ENCODE data around the gene MAVS.

Gene MAVS

GRCh38 chr20:3846740-3847428 is at the start of gene MAVS:
TSS of gene MAVS (plus strand) at chr20:3846834. CDS start at chr20:3854625, 7,791 bp downstream.
- DNase-seq (ENCODE audit: low read depth in 3 of 3, low spot score in 1 of 3) = peak; percentile 56 to 80 (median 70)

GRCh38 chr20:3797226-3797545 is 49.4 kb upstream of the MAVS start:
- no peak for DNase-seq (ENCODE audit: low read depth in 3 of 3, low spot score in 1 of 3)

- no peak for DNase-seq (ENCODE audit: low read depth in 3 of 3, low spot score in 1 of 3)
Measured at GRCh38 chr20:3797592-3798372, 48.9 kb upstream of the MAVS start.

- no peak for DNase-seq (ENCODE audit: low read depth in 3 of 3, low spot score in 1 of 3)
Measured at GRCh38 chr20:3798373-3798768, 48.3 kb upstream of the MAVS start.

- no peak for DNase-seq (ENCODE audit: low read depth in 3 of 3, low spot score in 1 of 3)
Measured at GRCh38 chr20:3798908-3799248, 47.8 kb upstream of the MAVS start.

GRCh38 chr20:3800256-3800877 is 46.3 kb upstream of the MAVS start:
- no peak for DNase-seq (ENCODE audit: low read depth in 3 of 3, low spot score in 1 of 3)

GRCh38 chr20:3800878-3801260 is 45.8 kb upstream of the MAVS start:
- DNase-seq (ENCODE audit: low read depth in 3 of 3, low spot score in 1 of 3) = no peak

GRCh38 chr20:3801299-3801698 is 45.3 kb upstream of the MAVS start:
- no peak for DNase-seq (ENCODE audit: low read depth in 3 of 3, low spot score in 1 of 3)

- no peak for DNase-seq (ENCODE audit: low read depth in 3 of 3, low spot score in 1 of 3)
Measured at GRCh38 chr20:3801846-3802245, 44.8 kb upstream of the MAVS start.

GRCh38 chr20:3802524-3803239 is 44.0 kb upstream of the MAVS start:
- DNase-seq (ENCODE audit: low read depth in 3 of 3, low spot score in 1 of 3) = no peak

GRCh38 chr20:3803289-3803688 is 43.3 kb upstream of the MAVS start:
- DNase-seq (ENCODE audit: low read depth in 3 of 3, low spot score in 1 of 3) = no peak

- DNase-seq (ENCODE audit: low read depth in 3 of 3, low spot score in 1 of 3) = no peak
Measured at GRCh38 chr20:3803854-3804253, 42.8 kb upstream of the MAVS start.

GRCh38 chr20:3804254-3804751 is 42.3 kb upstream of the MAVS start:
- DNase-seq (ENCODE audit: low read depth in 3 of 3, low spot score in 1 of 3) = no peak

GRCh38 chr20:3804781-3805180 is 41.9 kb upstream of the MAVS start:
- DNase-seq (ENCODE audit: low read depth in 3 of 3, low spot score in 1 of 3) = no peak

GRCh38 chr20:3808544-3808943 is 38.1 kb upstream of the MAVS start:
- DNase-seq (ENCODE audit: low read depth in 3 of 3, low spot score in 1 of 3) = no peak

- peak; percentile 85 to 89 (median 86) for DNase-seq (ENCODE audit: low read depth in 3 of 3, low spot score in 1 of 3)
Measured at GRCh38 chr20:3811467-3812258, 35.0 kb upstream of the MAVS start.

GRCh38 chr20:3812259-3812681 is 34.4 kb upstream of the MAVS start:
- no peak for DNase-seq (ENCODE audit: low read depth in 3 of 3, low spot score in 1 of 3)

- DNase-seq (ENCODE audit: low read depth in 3 of 3, low spot score in 1 of 3) = no peak
Measured at GRCh38 chr20:3812975-3813847, 33.4 kb upstream of the MAVS start.

GRCh38 chr20:3813848-3814581 is 32.6 kb upstream of the MAVS start:
- DNase-seq (ENCODE audit: low read depth in 3 of 3, low spot score in 1 of 3) = no peak

Measured in stimulated activated CD4-positive, alpha-beta T cell treated with anti-CD3 and anti-CD28 coated beads, TNF-alpha, amount 100 ng/mL, for 1 hour (primary cell).